Hepatocyte (in vitro differentiated cells): ENCODE results near the gene MATCAP1. TPM values are rescaled to one million over a fixed set of nuclear protein-coding genes. Genes with fewer than 3 reads are reported as not detected.

Experiments used
- DNase-seq: peaks from one replicate; pipeline ENCODE4 v3.0.0-alpha.2; 2016; ENCODE audit warnings: low spot score
- H2AFZ ChIP-seq: fragments of 200-600 bp; sonication (generic); 2 replicates; pipeline ENCODE4 v1.6.0; 2016; ENCODE audit warnings: antibody characterized with exemption, mild to moderate bottlenecking
- H3K27ac ChIP-seq: fragments of 200-600 bp; sonication (generic); 2 replicates; pipeline ENCODE4 v1.5.1; 2016; ENCODE audit warnings: mild to moderate bottlenecking
- H3K27me3 ChIP-seq: fragments of 200-600 bp; sonication (generic); 2 replicates; pipeline ENCODE4 v1.6.1; 2016
- H3K36me3 ChIP-seq: fragments of 200-600 bp; sonication (generic); replicated peaks from 2 replicates; pipeline ENCODE4 v1.5.1; 2016; ENCODE audit warnings: low read depth; ENCODE audit not compliant: insufficient read depth
- H3K4me1 ChIP-seq: fragments of 200-600 bp; sonication (generic); 2 replicates; pipeline ENCODE4 v1.5.1; 2016; ENCODE audit warnings: mild to moderate bottlenecking, moderate library complexity; ENCODE audit not compliant: insufficient read depth
- H3K4me2 ChIP-seq: fragments of 200-600 bp; sonication (generic); 2 replicates; pipeline ENCODE4 v1.6.0; 2016
- H3K4me3 ChIP-seq: fragments of 200-600 bp; sonication (generic); 2 replicates; pipeline ENCODE4 v1.5.1; 2016; ENCODE audit warnings: mild to moderate bottlenecking
- H3K79me2 ChIP-seq: fragments of 200-600 bp; sonication (generic); 2 replicates; pipeline ENCODE4 v1.6.0; 2017; ENCODE audit warnings: mild to moderate bottlenecking
- H3K9me2 ChIP-seq: fragments of 200-600 bp; sonication (generic); replicated peaks from 2 replicates; pipeline ENCODE4 v1.6.0; 2017; ENCODE audit warnings: mild to moderate bottlenecking; ENCODE audit not compliant: insufficient read depth
- H3K9me3 ChIP-seq: fragments of 200-600 bp; sonication (generic); 2 replicates; pipeline ENCODE4 v1.5.1; 2016; ENCODE audit warnings: low read depth, mild to moderate bottlenecking
- H4K20me1 ChIP-seq: fragments of 200-600 bp; sonication (generic); 2 replicates; pipeline ENCODE4 v1.6.0; 2016; ENCODE audit warnings: mild to moderate bottlenecking; ENCODE audit not compliant: insufficient read depth, poor library complexity, severe bottlenecking
- EZH2 ChIP-seq: fragments of 200-600 bp; sonication (generic); IDR thresholded peaks from 2 replicates; pipeline ENCODE4 v1.6.1; 2016; ENCODE audit warnings: antibody characterized with exemption, mild to moderate bottlenecking, borderline replicate concordance
- EZH2phosphoT487 ChIP-seq: fragments of 200-600 bp; sonication (generic); IDR thresholded peaks from one replicate; pipeline ENCODE4 v1.6.1; 2018; ENCODE audit warnings: antibody characterized with exemption, mild to moderate bottlenecking, low read depth, moderate library complexity; ENCODE audit not compliant: unreplicated experiment, severe bottlenecking
- WGBS: methylation state at CpG from one replicate; pipeline ENCODE4 v1.1.6; 2016; ENCODE audit warnings: low lambda C conversion rate; ENCODE audit errors: missing lambda C conversion rate; 5-methylcytosine and 5-hydroxymethylcytosine counted together
- polyA plus RNA-seq: library from polyadenylated mRNA; unstranded; fragments of >200 nt; fragmentation: Nextera tagmentation; extraction: Ambion mirVana; gene quantifications from 2 replicates; pipeline ENCODE4 v1.2.1, GENCODE V29; 2016
- total RNA-seq: library from RNA; depleted of rRNA; stranded (reverse); fragments of >200 nt; gene quantifications from 2 replicates; pipeline ENCODE4 v1.2.3, GENCODE V29; 2014
- TF ChIP-seq, protein P1 (sequence below): fragments of 200-600 bp; sonication (generic); IDR thresholded peaks from 2 replicates; pipeline ENCODE4 v1.5.1; 2016; ENCODE audit warnings: antibody characterized with exemption, mild to moderate bottlenecking; ENCODE audit not compliant: poor library complexity

The MATCAP1 gene
- total and polyA plus RNA-seq, 2 experiments from 2014 or later, result 22.3 to 25.4 TPM

DNA sequence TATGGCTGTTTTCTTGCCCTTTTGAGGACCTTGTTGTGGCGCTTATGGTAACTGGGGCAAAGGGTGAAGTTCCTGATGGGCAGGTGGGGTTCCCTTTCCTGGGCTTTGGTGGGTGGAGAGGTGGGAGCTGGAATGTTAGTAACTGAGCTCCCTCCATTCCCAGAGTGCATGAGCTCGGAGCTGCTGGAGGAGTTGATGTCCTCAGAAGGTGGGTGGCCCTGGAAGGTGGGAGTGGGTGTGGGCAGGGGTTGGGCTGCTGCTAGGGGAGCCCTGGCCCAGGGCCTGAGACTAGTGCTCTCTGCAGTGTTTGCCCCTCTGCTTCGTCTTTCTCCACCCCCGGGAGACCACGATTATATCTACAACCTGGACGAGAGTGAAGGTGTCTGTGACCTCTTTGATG is 13.9 kb upstream of the MATCAP1 start:
- no peaks in the 10 kb centered on the region for H3K27me3 ChIP-seq
- no peaks in the 10 kb centered on the region for H3K36me3 ChIP-seq
- H4K20me1 ChIP-seq, result no peaks in the 10 kb centered on the region
- no peak overlapping the region for H2AFZ ChIP-seq
- H3K9me2 ChIP-seq, result no peaks in the 10 kb centered on the region
- TF ChIP-seq EZH2phosphoT487 (no peak), EZH2 (no peak)
- TF ChIP-seq, protein P1, sequence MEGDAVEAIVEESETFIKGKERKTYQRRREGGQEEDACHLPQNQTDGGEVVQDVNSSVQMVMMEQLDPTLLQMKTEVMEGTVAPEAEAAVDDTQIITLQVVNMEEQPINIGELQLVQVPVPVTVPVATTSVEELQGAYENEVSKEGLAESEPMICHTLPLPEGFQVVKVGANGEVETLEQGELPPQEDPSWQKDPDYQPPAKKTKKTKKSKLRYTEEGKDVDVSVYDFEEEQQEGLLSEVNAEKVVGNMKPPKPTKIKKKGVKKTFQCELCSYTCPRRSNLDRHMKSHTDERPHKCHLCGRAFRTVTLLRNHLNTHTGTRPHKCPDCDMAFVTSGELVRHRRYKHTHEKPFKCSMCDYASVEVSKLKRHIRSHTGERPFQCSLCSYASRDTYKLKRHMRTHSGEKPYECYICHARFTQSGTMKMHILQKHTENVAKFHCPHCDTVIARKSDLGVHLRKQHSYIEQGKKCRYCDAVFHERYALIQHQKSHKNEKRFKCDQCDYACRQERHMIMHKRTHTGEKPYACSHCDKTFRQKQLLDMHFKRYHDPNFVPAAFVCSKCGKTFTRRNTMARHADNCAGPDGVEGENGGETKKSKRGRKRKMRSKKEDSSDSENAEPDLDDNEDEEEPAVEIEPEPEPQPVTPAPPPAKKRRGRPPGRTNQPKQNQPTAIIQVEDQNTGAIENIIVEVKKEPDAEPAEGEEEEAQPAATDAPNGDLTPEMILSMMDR, result no peak
- peaks cover 15% of the 10 kb centered on the region for H3K4me1 ChIP-seq
- H3K4me2 ChIP-seq, result no peak overlapping the region
- no peak overlapping the region for H3K4me3 ChIP-seq
- no peaks in the 10 kb centered on the region for H3K9me3 ChIP-seq
- DNase-seq, result no peak
- 88% methylated on average over 5 of the region's 6 CpGs for WGBS
- no peak overlapping the region for H3K27ac ChIP-seq
- H3K79me2 ChIP-seq, result peaks cover 16% of the 10 kb centered on the region

DNA sequence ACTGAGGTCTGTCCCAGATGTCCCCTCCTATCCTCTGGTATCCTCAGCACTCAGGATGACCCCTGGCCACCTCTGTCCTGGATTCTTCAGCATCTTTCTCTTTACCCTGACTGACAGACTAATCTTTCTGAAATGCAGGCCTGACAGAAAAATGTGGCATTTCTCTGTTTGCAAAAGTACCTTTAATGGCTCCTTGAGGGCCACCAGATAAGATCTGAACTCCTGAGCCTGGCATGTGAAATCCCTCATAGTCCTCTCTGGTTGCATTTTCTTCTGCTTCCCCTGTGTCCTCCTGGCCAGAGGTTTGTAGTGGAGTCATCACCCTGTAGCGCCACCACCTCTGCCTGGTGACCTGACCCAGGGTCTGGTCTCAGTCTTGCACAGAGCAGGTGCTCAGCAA is 13.1 kb upstream of the MATCAP1 start:
- no peak for DNase-seq
- no peak overlapping the region for H2AFZ ChIP-seq
- no peaks in the 10 kb centered on the region for H3K36me3 ChIP-seq
- no peaks in the 10 kb centered on the region for H4K20me1 ChIP-seq
- no peak overlapping the region for H3K27ac ChIP-seq
- no peaks in the 10 kb centered on the region for H3K27me3 ChIP-seq
- 87% methylated on average over 1 of the region's 1 CpG for WGBS
- H3K4me2 ChIP-seq, result no peak overlapping the region
- no peaks in the 10 kb centered on the region for H3K9me3 ChIP-seq
- TF ChIP-seq, protein P1, result no peak
- TF ChIP-seq EZH2phosphoT487 (no peak), EZH2 (no peak)
- H3K9me2 ChIP-seq, result no peaks in the 10 kb centered on the region
- no peak overlapping the region for H3K4me3 ChIP-seq
- peaks cover 15% of the 10 kb centered on the region for H3K4me1 ChIP-seq
- peaks cover 22% of the 10 kb centered on the region for H3K79me2 ChIP-seq

DNA sequence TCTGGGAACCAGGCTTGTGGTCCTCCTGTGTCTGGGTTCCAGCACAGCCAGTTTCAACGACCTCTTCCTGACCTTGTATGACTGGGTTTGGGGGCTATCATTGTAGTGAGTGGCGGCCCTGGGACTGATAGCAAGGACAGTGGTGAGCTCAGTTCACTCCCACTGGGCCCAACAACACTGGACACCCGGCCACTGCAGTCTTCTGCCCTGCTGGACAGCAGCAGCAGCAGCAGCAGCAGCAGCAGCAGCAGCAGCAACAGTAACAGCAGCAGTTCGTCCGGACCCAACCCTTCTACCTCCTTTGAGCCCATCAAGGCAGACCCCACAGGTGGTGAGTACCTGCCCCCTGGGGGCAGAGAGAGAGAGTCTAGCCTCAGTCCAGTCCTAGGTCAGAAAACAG is 11.9 kb upstream of the MATCAP1 start:
- TF ChIP-seq, protein P1, result no peak
- TF ChIP-seq EZH2phosphoT487 (no peak), EZH2 (no peak)
- no peaks in the 10 kb centered on the region for H4K20me1 ChIP-seq
- H2AFZ ChIP-seq, result no peak overlapping the region
- H3K4me2 ChIP-seq, result no peak overlapping the region
- DNase-seq, result no peak
- 90% methylated on average over 5 of the region's 5 CpGs for WGBS
- no peak overlapping the region for H3K4me3 ChIP-seq
- no peaks in the 10 kb centered on the region for H3K36me3 ChIP-seq
- H3K79me2 ChIP-seq, result peaks cover 22% of the 10 kb centered on the region
- H3K9me2 ChIP-seq, result no peaks in the 10 kb centered on the region
- H3K9me3 ChIP-seq, result no peaks in the 10 kb centered on the region
- no peak overlapping the region for H3K27ac ChIP-seq
- peaks cover 15% of the 10 kb centered on the region for H3K4me1 ChIP-seq
- H3K27me3 ChIP-seq, result no peaks in the 10 kb centered on the region

DNA sequence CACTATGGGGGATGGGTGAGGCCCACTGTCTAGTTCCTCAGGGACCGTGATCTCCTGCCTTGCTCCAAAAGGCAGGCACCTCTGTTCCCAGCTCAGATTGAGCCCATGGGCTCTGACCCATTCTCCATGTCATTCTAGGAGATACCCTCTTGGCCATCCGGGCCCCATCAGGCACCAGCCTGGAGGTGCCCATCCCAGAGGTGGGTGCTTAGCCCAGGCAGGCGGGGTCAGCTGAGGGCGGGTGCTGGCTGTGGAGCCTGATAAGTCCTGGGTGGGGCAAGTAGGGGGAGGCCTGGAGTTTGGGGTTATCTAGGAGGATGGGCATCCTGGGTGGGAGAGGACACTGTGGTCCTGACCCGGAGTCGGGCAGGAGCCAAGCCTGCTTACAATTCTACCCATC is 10.5 kb upstream of the MATCAP1 start:
- Histone ChIP-seq H3K9me2 (no peaks in the 10 kb centered on the region), H3K27ac (no peak overlapping the region), H3K79me2 (peaks cover 22% of the 10 kb centered on the region), H3K4me1 (peaks cover 15% of the 10 kb centered on the region), H4K20me1 (no peaks in the 10 kb centered on the region), H3K4me3 (no peak overlapping the region), H3K27me3 (no peaks in the 10 kb centered on the region), H3K4me2 (no peak overlapping the region), H3K36me3 (no peaks in the 10 kb centered on the region), H3K9me3 (no peaks in the 10 kb centered on the region), H2AFZ (no peak overlapping the region)
- 94% methylated on average over 6 of the region's 6 CpGs for WGBS
- no peak for DNase-seq
- TF ChIP-seq, protein P1, result no peak
- TF ChIP-seq EZH2 (no peak), EZH2phosphoT487 (no peak)
